ENCODE measurements around the gene AP1G2. TPM values are rescaled to one million over a fixed set of nuclear protein-coding genes. Genes with fewer than 3 reads are reported as not detected.
A peak's percentile ranks its signal among the peaks of the same experiment; 100 is the strongest.

AP1G2 gene
- total and polyA plus RNA-seq, 2 of the 13 experiments (the other 11 are each of a cell fraction or from before 2014, with no cell fraction given): 96.9 to 611 TPM

GRCh38 chr14:23532658-23533057 lies 34.9 kb downstream of the AP1G2 start:
- Histone ChIP-seq H3K4me2 (ENCODE audit: low read depth, low read length) (no peak overlapping the region), H3K27me3 (ENCODE audit: control insufficient read depth in 1 of 2, insufficient read depth in 2 of 2, low read length in 2 of 2) (no peaks in the 10 kb centered on the region), H4K20me1 (ENCODE audit: insufficient read depth, low read length) (no peaks in the 10 kb centered on the region), H3K4me3 (replicated peaks in 1 of 3; ENCODE audit: insufficient read depth in 1 of 3, low read depth in 2 of 3, low read length in 3 of 3) (no peak overlapping the region), H3K79me2 (ENCODE audit: insufficient read depth, low read length) (no peaks in the 10 kb centered on the region), H2AFZ (ENCODE audit: low read length) (no peak overlapping the region), H3K9me3 (ENCODE audit: low read length) (no peaks in the 10 kb centered on the region), H3K4me1 (ENCODE audit: insufficient read depth, low read length) (no peaks in the 10 kb centered on the region), H3K9ac (ENCODE audit: insufficient read depth, low read depth, low read length) (no peak overlapping the region), H3K36me3 (replicated peaks in 1 of 2; ENCODE audit: control insufficient read depth in 1 of 2, insufficient read depth in 2 of 2, low read length in 2 of 2) (no peaks in the 10 kb centered on the region), H3K27ac (ENCODE audit: extremely low read length, insufficient read depth, low read length) (no peak overlapping the region)
- DNase-seq (ENCODE audit: low spot score) (no peak), FAIRE-seq (no peak), ATAC-seq (no peak)
- in situ Hi-C loops (cut with HindIII; ENCODE audit: extremely low pct_ligation_motif_present, low pct_unique_long_range_greater_than_20kb) (no loop called here), intact Hi-C loops (cut with micrococcal nuclease; ENCODE audit: unreplicated experiment) (no loop called here)
- BruUV-seq (replicated peaks): no TSS peak
- TF ChIP-seq ZNF460 (CRISPR knock-in tag; IDR thresholded peaks at IDR 0.05; ENCODE audit: borderline replicate concordance) (peak; percentile 27; the same call in 1 of the 2 replicates), TAF15 (IDR thresholded peaks at IDR 0.05; ENCODE audit: low read depth, low read length, poor library complexity, severe bottlenecking) (no peak), ZNF280B (CRISPR knock-in tag; IDR thresholded peaks at IDR 0.05; ENCODE audit: borderline replicate concordance) (peak; percentile 56; the same call in 1 of the 2 replicates), ZNF768 (CRISPR knock-in tag; IDR thresholded peaks at IDR 0.05) (peak; percentile 23; the same call in 1 of the 2 replicates)
- TF ChIP-seq, protein P1, sequence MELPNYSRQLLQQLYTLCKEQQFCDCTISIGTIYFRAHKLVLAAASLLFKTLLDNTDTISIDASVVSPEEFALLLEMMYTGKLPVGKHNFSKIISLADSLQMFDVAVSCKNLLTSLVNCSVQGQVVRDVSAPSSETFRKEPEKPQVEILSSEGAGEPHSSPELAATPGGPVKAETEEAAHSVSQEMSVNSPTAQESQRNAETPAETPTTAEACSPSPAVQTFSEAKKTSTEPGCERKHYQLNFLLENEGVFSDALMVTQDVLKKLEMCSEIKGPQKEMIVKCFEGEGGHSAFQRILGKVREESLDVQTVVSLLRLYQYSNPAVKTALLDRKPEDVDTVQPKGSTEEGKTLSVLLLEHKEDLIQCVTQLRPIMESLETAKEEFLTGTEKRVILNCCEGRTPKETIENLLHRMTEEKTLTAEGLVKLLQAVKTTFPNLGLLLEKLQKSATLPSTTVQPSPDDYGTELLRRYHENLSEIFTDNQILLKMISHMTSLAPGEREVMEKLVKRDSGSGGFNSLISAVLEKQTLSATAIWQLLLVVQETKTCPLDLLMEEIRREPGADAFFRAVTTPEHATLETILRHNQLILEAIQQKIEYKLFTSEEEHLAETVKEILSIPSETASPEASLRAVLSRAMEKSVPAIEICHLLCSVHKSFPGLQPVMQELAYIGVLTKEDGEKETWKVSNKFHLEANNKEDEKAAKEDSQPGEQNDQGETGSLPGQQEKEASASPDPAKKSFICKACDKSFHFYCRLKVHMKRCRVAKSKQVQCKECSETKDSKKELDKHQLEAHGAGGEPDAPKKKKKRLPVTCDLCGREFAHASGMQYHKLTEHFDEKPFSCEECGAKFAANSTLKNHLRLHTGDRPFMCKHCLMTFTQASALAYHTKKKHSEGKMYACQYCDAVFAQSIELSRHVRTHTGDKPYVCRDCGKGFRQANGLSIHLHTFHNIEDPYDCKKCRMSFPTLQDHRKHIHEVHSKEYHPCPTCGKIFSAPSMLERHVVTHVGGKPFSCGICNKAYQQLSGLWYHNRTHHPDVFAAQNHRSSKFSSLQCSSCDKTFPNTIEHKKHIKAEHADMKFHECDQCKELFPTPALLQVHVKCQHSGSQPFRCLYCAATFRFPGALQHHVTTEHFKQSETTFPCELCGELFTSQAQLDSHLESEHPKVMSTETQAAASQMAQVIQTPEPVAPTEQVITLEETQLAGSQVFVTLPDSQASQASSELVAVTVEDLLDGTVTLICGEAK (IDR thresholded peaks at IDR 0.05): no peak
- TF ChIP-seq, protein P1 (CRISPR knock-in tag; IDR thresholded peaks at IDR 0.05): peak; percentile 19; the same call in 1 of the 2 replicates
- POLR2A ChIA-PET: interaction anchor here (1.2 kb wide), 1 partner anchor 27 kb away, joined by 4 read pairs; no protein-coding TSS in a partner anchor
- CTCF ChIA-PET (ENCODE audit: low intra/inter-chr PET ratio, low total read pairs): no interaction called here
- 73% methylated on average over 7 of the region's 7 CpGs for WGBS (ENCODE audit: low lambda C conversion rate)
